ENCODE results near the gene PLEK.

The PLEK gene

GRCh38 chr2:68357605-68358337 is 7.3 kb upstream of the PLEK start:
- no peak overlapping the region for H3K4me3 ChIP-seq (replicated peaks; ENCODE audit: insufficient read depth, low read length)
- DNase-seq (ENCODE audit: low read depth in 1 of 2, low spot score in 1 of 2): peak in 1 of 2 experiments; percentile 71
- no peaks in the 10 kb centered on the region for H3K27me3 ChIP-seq (ENCODE audit: insufficient read depth, poor library complexity, severe bottlenecking)
- no peak overlapping the region for H3K27ac ChIP-seq (replicated peaks)
- TF ChIP-seq, protein P1, sequence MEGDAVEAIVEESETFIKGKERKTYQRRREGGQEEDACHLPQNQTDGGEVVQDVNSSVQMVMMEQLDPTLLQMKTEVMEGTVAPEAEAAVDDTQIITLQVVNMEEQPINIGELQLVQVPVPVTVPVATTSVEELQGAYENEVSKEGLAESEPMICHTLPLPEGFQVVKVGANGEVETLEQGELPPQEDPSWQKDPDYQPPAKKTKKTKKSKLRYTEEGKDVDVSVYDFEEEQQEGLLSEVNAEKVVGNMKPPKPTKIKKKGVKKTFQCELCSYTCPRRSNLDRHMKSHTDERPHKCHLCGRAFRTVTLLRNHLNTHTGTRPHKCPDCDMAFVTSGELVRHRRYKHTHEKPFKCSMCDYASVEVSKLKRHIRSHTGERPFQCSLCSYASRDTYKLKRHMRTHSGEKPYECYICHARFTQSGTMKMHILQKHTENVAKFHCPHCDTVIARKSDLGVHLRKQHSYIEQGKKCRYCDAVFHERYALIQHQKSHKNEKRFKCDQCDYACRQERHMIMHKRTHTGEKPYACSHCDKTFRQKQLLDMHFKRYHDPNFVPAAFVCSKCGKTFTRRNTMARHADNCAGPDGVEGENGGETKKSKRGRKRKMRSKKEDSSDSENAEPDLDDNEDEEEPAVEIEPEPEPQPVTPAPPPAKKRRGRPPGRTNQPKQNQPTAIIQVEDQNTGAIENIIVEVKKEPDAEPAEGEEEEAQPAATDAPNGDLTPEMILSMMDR (IDR thresholded peaks at IDR 0.05; ENCODE audit: insufficient read depth, low read length): peak; percentile 70
- TF ChIP-seq GABPA (IDR thresholded peaks at IDR 0.05; ENCODE audit: low read depth): no peak

GRCh38 chr2:68359889-68360288 is 5.2 kb upstream of the PLEK start:
- no peak for DNase-seq (ENCODE audit: low read depth in 1 of 2, low spot score in 1 of 2)
- Histone ChIP-seq H3K4me3 (replicated peaks; ENCODE audit: insufficient read depth, low read length) (no peak overlapping the region), H3K27me3 (ENCODE audit: insufficient read depth, poor library complexity, severe bottlenecking) (no peaks in the 10 kb centered on the region), H3K27ac (replicated peaks) (no peak overlapping the region)
- TF ChIP-seq SPI1 (IDR thresholded peaks at IDR 0.05; ENCODE audit: borderline replicate concordance, low read depth) (no peak), GABPA (IDR thresholded peaks at IDR 0.05; ENCODE audit: low read depth) (no peak), POLR2AphosphoS5 (IDR thresholded peaks at IDR 0.05; ENCODE audit: low read depth) (no peak)
- TF ChIP-seq, protein P2, sequence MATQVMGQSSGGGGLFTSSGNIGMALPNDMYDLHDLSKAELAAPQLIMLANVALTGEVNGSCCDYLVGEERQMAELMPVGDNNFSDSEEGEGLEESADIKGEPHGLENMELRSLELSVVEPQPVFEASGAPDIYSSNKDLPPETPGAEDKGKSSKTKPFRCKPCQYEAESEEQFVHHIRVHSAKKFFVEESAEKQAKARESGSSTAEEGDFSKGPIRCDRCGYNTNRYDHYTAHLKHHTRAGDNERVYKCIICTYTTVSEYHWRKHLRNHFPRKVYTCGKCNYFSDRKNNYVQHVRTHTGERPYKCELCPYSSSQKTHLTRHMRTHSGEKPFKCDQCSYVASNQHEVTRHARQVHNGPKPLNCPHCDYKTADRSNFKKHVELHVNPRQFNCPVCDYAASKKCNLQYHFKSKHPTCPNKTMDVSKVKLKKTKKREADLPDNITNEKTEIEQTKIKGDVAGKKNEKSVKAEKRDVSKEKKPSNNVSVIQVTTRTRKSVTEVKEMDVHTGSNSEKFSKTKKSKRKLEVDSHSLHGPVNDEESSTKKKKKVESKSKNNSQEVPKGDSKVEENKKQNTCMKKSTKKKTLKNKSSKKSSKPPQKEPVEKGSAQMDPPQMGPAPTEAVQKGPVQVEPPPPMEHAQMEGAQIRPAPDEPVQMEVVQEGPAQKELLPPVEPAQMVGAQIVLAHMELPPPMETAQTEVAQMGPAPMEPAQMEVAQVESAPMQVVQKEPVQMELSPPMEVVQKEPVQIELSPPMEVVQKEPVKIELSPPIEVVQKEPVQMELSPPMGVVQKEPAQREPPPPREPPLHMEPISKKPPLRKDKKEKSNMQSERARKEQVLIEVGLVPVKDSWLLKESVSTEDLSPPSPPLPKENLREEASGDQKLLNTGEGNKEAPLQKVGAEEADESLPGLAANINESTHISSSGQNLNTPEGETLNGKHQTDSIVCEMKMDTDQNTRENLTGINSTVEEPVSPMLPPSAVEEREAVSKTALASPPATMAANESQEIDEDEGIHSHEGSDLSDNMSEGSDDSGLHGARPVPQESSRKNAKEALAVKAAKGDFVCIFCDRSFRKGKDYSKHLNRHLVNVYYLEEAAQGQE (IDR thresholded peaks at IDR 0.05; ENCODE audit: insufficient replicate concordance, low read depth): no peak
- TF ChIP-seq, protein P1 (IDR thresholded peaks at IDR 0.05; ENCODE audit: insufficient read depth, low read length): no peak

DNA sequence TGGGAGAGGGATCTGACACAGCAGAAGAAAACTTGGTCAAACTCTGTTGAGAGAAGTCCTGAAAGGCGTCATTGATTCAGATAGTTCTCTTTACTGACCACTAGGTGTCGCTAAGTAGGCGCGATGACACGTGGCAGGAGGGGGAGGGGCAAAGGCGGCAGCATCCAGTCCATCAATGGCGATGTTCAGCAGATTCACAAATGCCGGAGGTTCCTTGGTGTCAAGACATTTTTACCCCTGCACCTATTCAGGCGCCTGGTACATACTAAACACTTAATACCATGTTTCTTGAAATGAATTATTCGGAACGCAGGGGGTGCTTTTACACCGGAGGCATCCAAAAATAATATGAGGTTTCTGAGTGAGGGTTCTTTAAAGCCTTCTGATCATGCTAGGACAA is 3.0 kb upstream of the PLEK start:
- Histone ChIP-seq H3K27me3 (ENCODE audit: insufficient read depth, poor library complexity, severe bottlenecking) (no peaks in the 10 kb centered on the region), H3K27ac (replicated peaks) (peak overlapping the region; percentile 68), H3K4me3 (replicated peaks; ENCODE audit: insufficient read depth, low read length) (no peak overlapping the region)
- TF ChIP-seq SPI1 (IDR thresholded peaks at IDR 0.05; ENCODE audit: borderline replicate concordance, low read depth) (no peak; the same call in 1 of the 2 replicates), POLR2AphosphoS5 (IDR thresholded peaks at IDR 0.05; ENCODE audit: low read depth) (peak; percentile 51), GABPA (IDR thresholded peaks at IDR 0.05; ENCODE audit: low read depth) (no peak)
- TF ChIP-seq, protein P1 (IDR thresholded peaks at IDR 0.05; ENCODE audit: insufficient read depth, low read length): peak; percentile 72
- DNase-seq (ENCODE audit: low read depth in 1 of 2, low spot score in 1 of 2): peak; percentile 80 to 88

DNA sequence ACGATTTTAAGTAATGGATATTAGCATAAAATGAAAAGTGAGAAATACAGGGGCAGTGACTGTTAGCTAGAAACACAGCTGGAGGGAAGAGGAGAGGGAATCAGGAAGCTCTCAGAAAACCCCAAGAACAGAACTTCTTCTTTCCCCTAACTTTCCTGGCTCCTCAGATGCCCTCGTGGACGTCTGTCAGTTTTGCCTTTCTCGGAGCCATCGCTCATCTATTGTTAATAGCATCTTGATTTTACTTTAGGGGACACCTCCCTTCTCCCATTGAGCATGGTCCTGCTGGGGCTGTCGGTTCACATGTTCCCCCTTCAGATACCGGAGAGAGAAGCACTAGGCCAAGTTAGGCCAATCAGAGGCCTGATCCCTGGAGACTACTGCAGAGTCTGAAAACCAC is 2.3 kb upstream of the PLEK start:
- Histone ChIP-seq H3K4me3 (replicated peaks; ENCODE audit: insufficient read depth, low read length) (no peak overlapping the region), H3K27me3 (ENCODE audit: insufficient read depth, poor library complexity, severe bottlenecking) (no peaks in the 10 kb centered on the region), H3K27ac (replicated peaks) (peak overlapping the region; percentile 68)
- DNase-seq (ENCODE audit: low read depth in 1 of 2, low spot score in 1 of 2): peak in 1 of 2 experiments; percentile 52
- TF ChIP-seq SPI1 (IDR thresholded peaks at IDR 0.05; ENCODE audit: borderline replicate concordance, low read depth): peak; percentile 56; the same call in 1 of the 2 replicates
- TF ChIP-seq GABPA (IDR thresholded peaks at IDR 0.05; ENCODE audit: low read depth): no peak

DNA sequence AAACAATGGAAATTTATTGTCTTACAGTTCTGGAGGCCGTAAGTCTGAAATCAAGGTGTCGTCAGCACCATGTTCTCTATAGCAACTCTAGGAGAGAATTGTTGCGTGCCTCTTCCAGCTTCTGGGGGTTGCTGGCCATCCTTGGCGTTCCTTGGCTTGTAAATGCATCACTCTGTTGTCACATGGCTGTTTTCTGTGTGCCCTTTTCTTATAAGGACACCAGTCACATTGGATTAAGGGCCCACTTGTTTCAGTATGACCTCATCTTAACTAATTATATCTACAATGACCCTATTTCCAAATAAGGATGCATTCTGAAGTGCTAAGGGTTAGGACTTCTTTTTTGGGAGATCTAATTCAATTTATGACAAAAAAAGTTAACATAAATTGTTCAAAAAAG is 1.4 kb upstream of the PLEK start:
- DNase-seq (ENCODE audit: low read depth in 1 of 2, low spot score in 1 of 2): no peak
- TF ChIP-seq POLR2AphosphoS5 (IDR thresholded peaks at IDR 0.05; ENCODE audit: low read depth): no peak
- TF ChIP-seq, protein P1 (IDR thresholded peaks at IDR 0.05; ENCODE audit: insufficient read depth, low read length): no peak
- TF ChIP-seq GABPA (IDR thresholded peaks at IDR 0.05; ENCODE audit: low read depth): no peak
- TF ChIP-seq SPI1 (IDR thresholded peaks at IDR 0.05; ENCODE audit: borderline replicate concordance, low read depth): no peak
- TF ChIP-seq, protein P2 (IDR thresholded peaks at IDR 0.05; ENCODE audit: insufficient replicate concordance, low read depth): no peak
- no peak overlapping the region for H3K4me3 ChIP-seq (replicated peaks; ENCODE audit: insufficient read depth, low read length)
- H3K27me3 ChIP-seq (ENCODE audit: insufficient read depth, poor library complexity, severe bottlenecking): no peaks in the 10 kb centered on the region
- H3K27ac ChIP-seq (replicated peaks): peak overlapping the region; percentile 85

Data from HL-60 (cell line).